G401.6 (cell line): ENCODE measurements around the gene STYXL1.
"Not testable (repeated sequence)": the region's sequence is repeated elsewhere in the genome, so short reads cannot be mapped to it uniquely, and the experiment has no call there.

ENCODE experiments used
- FAIRE-seq: peaks from 2 replicates; lab custom pipeline; 2012; peaks lifted over from hg19 to GRCh38; lab: Jason Lieb, UNC

Gene STYXL1

GRCh38 chr7:76065016-76065612, 17.3 kb upstream of the STYXL1 start:
- no peak for FAIRE-seq

DNA sequence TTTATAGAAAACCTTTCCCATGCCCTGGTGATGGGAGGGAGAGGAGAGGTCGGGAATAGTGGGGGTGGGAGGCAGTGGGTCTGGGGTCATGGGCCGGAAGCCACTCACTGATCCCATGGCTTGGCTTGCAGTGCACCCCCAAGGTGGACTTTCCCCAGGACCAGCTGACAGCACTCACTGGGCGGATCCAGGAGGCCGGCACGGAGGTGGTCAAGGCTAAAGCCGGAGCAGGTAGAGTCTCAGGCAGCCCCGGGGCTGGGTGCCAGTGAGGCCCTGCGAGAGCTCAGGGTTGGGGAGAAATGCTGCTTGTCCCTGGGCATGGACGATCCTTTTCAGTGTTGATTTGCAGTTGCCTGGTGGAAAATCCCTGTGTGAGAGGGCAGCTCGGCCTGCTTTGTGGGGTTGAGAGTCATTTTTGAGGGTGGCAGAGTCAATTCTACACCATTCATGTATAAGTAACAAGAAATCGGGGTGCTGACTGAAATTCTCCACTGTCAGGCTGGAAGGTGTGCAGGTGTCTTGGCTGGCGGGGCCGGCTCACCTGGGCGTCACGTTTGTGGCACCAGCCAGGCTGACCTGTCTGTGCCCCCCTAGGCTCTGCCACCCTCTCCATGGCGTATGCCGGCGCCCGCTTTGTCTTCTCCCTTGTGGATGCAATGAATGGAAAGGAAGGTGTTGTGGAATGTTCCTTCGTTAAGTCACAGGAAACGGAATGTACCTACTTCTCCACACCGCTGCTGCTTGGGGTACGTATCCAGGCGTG, 16.6 kb upstream of the STYXL1 start:
- FAIRE-seq: no peak

DNA sequence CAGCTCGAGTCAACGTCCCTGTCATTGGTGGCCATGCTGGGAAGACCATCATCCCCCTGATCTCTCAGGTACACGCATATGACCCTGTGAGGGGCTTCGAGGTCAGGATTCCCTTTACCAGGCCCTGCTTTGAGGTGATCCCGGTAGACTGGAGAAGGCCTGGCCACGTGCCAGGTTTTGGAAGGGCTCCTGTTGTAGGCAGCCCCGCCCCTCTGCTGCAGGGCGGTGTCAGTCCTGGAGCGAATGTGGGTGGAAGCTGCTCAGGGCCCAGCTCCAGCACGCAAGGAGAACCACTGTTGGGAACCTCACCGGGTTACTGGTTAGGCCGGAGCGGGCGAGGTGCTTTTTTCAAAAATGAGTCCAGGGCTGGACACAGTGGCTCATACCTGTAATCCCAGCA, 15.7 kb upstream of the STYXL1 start:
- no peak for FAIRE-seq

DNA sequence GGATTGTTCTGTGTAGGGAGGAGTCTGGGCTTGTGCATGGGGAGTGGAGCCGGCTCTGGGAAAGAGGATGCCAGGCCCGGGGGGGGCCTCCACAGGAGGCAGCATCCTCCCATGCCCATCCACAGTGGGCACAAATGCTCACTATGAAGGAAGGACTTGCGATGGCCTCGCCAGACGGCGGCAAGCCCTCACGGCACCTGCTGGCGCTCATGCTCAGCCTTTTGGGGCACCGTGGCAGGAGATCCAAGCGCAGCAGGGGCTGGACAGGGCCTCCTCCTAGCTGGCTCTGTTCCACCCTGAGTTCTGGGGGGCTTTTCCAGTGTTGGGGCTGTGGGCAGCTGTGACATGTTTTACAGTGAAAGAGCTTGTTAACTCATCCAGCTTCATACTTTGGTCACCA, 15.3 kb upstream of the STYXL1 start:
- FAIRE-seq: no peak

- FAIRE-seq: no peak
Observed at GRCh38 chr7:76062254-76062653, 14.5 kb upstream of the STYXL1 start.

- FAIRE-seq: no peak
Observed at GRCh38 chr7:76060842-76061241, 13.0 kb upstream of the STYXL1 start.

DNA sequence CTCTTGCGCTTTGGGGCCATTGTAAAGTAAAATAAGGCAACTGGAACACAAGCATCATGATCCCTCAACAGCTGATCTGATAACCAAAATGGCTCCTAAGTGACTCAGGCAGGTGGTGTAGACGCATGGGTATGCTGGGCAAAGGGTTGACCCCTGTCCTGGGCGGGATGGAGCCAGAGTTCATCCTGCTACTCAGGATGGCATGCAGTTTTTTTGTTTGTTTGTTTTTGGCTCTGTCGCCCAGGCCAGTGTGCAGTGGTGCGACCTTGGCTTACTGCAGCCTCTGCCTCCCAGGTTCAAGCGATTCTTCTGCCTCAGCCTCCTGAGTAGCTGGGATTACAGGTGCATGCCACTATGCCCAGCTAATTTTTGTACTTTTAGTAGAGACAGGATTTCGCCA, 10.9 kb upstream of the STYXL1 start:
- FAIRE-seq: not testable (repeated sequence)

- no peak for FAIRE-seq
Observed at GRCh38 chr7:76057813-76058145, 10.0 kb upstream of the STYXL1 start.

- FAIRE-seq: no peak
Observed at GRCh38 chr7:76057103-76057812, 9.5 kb upstream of the STYXL1 start.

DNA sequence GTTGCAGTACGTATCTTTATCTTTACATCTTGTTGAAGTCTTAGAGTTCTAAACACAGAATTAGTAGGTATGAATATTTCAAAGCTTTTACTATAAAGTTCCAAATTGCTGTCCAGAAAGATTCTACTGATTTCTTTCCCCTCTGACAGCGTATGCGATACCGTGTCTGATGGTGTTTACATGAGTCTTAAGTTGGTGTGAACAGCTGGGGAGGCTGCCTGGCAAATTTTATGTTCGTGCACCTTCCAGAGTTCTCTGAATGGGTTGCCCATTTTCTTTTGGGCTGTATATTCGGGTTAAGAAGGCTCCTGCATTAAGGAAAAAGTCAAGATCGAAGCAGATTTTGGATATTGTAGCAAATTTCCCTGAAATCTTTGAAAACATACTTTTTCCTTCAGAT, 8.4 kb upstream of the STYXL1 start:
- FAIRE-seq: no peak

- FAIRE-seq: no peak
Observed at GRCh38 chr7:76054123-76055120, 6.6 kb upstream of the STYXL1 start.

- no peak for FAIRE-seq
Observed at GRCh38 chr7:76053461-76053860, 5.7 kb upstream of the STYXL1 start.

DNA sequence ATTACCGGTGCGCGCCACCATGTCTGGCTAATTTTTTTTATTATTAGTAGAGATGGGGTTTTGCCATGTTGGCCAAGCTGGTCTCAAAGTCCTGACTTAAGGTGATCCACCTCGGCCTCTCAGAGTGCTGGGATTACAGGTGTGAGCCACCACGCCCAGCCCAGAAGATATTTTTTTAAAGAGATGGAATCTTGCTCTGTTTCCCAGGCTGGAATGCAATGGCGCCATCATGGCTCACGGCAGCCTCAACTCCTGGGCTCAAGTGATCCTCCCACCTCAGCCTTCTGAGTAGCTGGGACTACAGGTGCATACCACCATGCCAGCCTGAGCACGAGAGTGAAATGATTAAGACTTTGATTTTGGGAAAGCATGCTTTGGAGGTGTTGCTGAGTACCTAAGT, 4.9 kb upstream of the STYXL1 start:
- not testable (repeated sequence) for FAIRE-seq

DNA sequence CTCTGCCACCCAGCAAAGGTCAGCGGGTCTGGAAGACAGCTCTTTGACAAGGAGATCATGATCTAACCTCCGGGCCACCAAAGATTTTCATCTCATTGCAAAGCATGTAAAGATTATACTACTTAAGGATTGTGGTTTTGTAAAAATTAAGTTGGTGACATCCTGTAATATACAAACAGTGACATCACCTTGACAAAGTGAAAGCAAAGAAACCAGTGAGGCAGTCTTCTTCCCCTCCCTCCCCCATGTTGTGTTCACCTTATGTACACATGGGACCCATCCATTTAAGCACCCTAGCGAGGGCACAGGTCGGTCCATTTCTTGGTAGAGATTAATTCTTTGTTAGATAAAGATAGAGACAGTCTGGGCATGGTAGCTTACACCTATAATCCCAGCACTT, 4.0 kb upstream of the STYXL1 start:
- FAIRE-seq: no peak

DNA sequence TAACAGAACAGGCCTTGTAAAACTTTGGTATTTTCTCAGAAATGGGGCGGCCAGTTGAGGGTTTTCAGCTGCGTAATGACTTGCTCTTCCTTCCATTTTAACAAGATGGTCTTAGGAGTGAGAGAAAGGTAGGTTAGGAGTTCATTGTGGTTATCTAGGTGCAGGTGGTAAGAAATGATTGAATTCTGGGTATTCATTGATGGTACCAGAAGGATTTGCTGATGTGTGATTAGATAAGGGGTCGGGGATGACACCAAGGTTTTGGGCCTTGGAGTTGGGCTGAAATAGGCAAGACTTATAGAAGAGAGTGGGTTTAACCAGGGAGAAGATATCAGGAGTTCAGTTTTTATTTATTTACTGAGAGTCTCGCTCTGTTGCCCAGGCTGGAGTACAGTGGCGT, 2.7 kb upstream of the STYXL1 start:
- FAIRE-seq: no peak

- FAIRE-seq: no peak
Observed at GRCh38 chr7:76049295-76049694, 1.5 kb upstream of the STYXL1 start.

DNA sequence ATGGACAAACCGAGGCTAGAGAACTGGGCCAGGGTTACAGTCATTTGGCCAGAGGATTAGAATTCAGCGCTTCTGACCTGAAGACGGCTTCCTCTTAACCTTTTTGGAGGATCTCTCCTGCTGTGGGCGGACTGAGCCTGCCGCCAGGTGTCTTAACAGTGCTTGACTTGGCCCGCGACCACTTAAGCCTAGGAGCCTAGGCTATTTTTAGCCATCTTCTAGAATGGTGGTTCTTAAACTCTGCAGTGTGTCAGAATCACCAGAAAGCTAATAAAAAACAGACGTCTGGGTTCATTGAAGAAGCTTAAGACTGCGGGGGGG, 828 bp upstream of the STYXL1 start:
- FAIRE-seq: no peak

DNA sequence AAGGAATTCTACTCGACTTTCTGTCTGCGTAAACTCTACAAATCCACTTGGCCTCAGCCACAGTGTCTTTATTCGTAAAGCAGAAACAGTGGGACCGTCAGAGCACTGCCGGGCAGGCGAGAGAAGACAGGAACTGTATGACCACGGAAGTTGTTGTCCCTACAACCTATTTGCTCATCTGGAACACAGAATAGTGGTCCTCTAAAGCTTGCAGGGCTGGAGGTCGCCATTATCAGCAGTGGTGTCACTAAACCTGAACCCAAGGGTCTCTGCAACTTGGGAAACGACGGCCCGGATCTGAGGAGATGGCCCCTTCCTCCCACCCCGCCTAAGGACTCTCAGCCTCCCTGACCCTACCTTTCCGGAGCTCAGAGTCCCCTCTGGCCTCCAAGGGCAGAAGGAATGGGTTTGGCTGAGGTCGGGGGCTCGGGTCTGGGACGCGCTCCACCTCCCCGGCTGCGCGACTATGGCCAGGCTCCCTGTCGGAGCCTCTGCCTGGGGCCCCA, 442 bp downstream of the STYXL1 start:
- no peak for FAIRE-seq

- FAIRE-seq: no peak
Observed at GRCh38 chr7:76044375-76044865, 3.4 kb downstream of the STYXL1 start.

DNA sequence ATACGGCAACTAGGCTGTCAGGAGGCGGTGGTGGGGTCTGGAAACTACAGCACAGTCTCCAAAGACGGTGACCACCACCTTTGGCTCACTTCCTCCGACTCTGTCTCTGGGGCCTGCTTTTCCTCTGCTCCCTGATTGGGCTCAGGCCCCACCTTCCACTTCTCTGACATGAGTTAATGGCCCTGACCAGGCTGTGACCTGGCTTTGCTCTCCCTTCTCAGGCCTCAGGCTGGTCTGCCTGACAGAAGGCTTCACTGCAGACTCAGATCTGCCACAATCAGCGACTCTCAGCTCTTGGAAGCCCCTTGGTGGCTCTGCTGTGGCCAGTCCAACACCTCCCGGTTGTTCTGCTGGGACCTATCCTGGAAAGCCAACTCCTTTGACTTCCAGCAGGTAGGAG, 7.7 kb downstream of the STYXL1 start:
- FAIRE-seq: no peak

GRCh38 chr7:76037310-76037709, 10.5 kb downstream of the STYXL1 start:
- no peak for FAIRE-seq

DNA sequence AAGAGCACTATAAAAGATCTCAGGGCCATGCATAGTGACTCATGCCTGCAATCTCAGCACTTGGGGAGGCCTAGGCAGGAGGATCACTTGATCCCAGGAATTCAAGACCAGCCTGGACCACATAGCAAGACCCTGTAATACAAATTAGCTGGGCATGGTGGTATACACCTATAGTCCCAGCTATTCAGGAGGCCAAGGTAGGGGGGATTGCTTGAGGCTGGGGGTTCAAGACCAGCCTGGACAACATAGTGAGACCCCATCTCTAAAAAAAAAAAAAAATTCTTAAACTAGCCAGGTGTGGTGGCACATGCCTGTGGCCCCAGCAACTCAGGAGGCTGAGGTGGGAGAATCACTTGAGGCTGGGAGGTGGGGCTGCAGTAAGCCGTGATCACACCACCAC, 15.8 kb downstream of the STYXL1 start:
- no peak for FAIRE-seq
